ENCODE data around the gene EPHB2. TPM values are rescaled to one million over a fixed set of nuclear protein-coding genes. Genes with fewer than 3 reads are reported as not detected.

EPHB2 gene
- total and polyA plus RNA-seq, 2 donors from 2014 or later, result 3.0 to 9.5 TPM

DNA sequence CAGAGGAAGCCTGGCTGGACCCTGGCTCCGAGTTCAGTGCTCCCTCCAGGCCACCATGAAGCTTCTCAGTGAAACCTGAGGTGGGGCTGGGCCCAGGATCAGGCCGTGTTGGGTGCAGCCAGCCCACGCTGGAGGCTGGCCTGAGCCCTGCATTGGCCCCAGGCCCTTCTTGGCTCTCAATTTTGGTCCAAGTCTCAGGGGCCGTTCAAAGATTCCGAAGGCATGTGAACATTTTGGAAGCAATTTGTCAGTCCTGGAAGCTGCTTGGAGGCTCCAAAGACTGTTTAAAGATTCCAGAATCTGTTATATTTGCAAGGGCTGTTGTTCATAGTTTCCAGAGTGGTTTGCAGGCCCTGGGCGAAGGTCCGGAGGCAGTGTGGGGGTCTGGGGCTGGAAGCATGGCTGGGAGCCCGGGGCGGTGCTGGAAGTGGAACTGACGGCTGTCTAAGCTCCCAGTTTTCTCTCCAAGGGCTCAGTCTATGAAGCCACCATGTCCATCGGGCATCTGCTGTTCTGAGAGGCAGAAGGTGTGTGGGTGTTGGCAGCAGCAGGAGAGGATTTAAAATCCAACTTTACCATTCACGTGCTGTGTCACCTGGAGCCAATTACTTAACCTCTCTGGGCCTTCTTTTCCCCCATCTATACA is 104.9 kb downstream of the EPHB2 start:
- no peak overlapping the region for H3K27ac ChIP-seq (ENCODE audit: low read depth in 2 of 2, low read length in 2 of 2)

DNA sequence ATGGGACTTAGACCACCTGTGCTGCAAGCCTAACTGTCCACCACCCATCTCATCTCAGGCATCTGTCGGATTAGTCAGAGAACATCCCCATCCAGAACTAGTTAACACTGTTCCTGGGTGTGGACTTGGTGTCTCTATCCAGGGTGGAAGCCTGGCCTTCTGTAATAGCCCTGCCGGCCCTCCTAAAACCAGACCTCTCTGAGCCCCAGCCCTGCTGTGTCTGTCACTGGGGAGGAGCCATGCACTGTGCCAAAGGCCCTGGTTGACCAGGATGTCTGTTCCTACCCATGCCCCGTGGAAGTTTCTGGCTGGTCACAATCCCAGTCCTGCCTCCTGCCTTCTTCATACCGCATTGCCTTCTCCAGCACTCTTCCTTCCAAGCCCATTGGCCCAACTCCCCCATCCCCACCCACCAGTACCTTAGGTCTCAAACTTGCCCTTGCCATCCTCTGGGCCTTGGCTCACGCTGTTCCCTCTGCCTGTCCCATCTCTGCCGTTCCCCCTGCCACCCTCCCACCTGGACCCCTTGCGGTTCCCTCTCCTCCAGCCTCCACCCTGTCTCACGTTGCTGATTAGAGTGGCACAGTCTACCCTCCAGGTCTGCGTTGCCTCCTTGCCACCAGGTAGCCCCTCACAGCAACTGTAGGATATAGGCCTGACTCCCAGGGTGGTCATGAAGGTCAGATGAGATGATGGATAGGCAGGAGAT is 105.6 kb downstream of the EPHB2 start:
- Histone ChIP-seq H3K27ac (ENCODE audit: low read depth in 2 of 2, low read length in 2 of 2) (no peak overlapping the region), H3K4me3 (ENCODE audit: low read length in 3 of 3) (no peak overlapping the region), H3K9ac (ENCODE audit: low read length in 3 of 3) (no peak overlapping the region), H3K9me3 (ENCODE audit: control insufficient read depth in 2 of 3, insufficient read depth in 1 of 3, low read length in 3 of 3) (no peaks in the 10 kb centered on the region), H3K36me3 (ENCODE audit: control insufficient read depth in 2 of 3, insufficient read depth in 3 of 3, low read length in 3 of 3) (no peaks in the 10 kb centered on the region), H3K27me3 (ENCODE audit: control insufficient read depth, insufficient read depth, low read length) (no peaks in the 10 kb centered on the region), H3K4me1 (ENCODE audit: control insufficient read depth in 2 of 3, insufficient read depth in 2 of 3, low read depth in 1 of 3, low read length in 3 of 3) (peaks cover 0 to 2% (median 0%) of the 10 kb centered on the region in 3 donors)
- TF ChIP-seq, protein P1, sequence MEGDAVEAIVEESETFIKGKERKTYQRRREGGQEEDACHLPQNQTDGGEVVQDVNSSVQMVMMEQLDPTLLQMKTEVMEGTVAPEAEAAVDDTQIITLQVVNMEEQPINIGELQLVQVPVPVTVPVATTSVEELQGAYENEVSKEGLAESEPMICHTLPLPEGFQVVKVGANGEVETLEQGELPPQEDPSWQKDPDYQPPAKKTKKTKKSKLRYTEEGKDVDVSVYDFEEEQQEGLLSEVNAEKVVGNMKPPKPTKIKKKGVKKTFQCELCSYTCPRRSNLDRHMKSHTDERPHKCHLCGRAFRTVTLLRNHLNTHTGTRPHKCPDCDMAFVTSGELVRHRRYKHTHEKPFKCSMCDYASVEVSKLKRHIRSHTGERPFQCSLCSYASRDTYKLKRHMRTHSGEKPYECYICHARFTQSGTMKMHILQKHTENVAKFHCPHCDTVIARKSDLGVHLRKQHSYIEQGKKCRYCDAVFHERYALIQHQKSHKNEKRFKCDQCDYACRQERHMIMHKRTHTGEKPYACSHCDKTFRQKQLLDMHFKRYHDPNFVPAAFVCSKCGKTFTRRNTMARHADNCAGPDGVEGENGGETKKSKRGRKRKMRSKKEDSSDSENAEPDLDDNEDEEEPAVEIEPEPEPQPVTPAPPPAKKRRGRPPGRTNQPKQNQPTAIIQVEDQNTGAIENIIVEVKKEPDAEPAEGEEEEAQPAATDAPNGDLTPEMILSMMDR (IDR thresholded peaks at IDR 0.05; ENCODE audit: borderline replicate concordance, extremely low read depth, insufficient read depth), result no peak
- DNase-seq (peak in 1 of 5 donors; percentile 38), FAIRE-seq (no peak)
- intact Hi-C loops (cut with DNase I), result no loop called here

More for the DNA sequence above, 104.9 kb downstream of the EPHB2 start:
- TF ChIP-seq, protein P1 (IDR thresholded peaks at IDR 0.05; ENCODE audit: borderline replicate concordance, extremely low read depth, insufficient read depth), result no peak
- DNase-seq (peak in 1 of 5 donors; percentile 51), FAIRE-seq (no peak)
- H3K27me3 ChIP-seq (ENCODE audit: control insufficient read depth, insufficient read depth, low read length), result no peaks in the 10 kb centered on the region
- intact Hi-C loops (cut with DNase I), result no loop called here
- peaks cover 0 to 2% (median 0%) of the 10 kb centered on the region in 3 donors for H3K4me1 ChIP-seq (ENCODE audit: control insufficient read depth in 2 of 3, insufficient read depth in 2 of 3, low read depth in 1 of 3, low read length in 3 of 3)
- H3K9ac ChIP-seq (ENCODE audit: low read length in 3 of 3), result no peak overlapping the region
- no peaks in the 10 kb centered on the region for H3K9me3 ChIP-seq (ENCODE audit: control insufficient read depth in 2 of 3, insufficient read depth in 1 of 3, low read length in 3 of 3)
- H3K36me3 ChIP-seq (ENCODE audit: control insufficient read depth in 2 of 3, insufficient read depth in 3 of 3, low read length in 3 of 3), result no peaks in the 10 kb centered on the region
- no peak overlapping the region for H3K4me3 ChIP-seq (ENCODE audit: low read length in 3 of 3)

DNA sequence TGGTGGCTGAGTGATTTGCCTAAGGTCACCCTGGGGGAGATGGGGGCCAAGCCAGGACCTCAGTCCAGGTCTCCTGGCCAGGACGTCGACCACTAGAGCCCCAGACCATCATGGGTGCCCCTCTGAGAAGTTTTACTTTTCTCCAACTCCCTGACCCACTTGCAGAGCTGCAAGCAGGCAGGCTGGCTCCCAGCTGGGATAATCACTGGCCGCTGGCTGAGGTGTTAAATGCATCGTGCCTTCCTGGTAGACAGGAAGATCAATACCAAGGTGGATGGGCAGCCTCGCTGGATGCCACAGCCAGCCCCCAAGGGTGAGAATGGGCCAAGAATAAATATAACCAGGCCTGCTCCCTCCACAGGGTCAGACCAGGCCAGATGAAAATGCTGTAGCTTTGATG is 106.2 kb downstream of the EPHB2 start:
- Histone ChIP-seq H3K4me1 (ENCODE audit: control insufficient read depth in 2 of 3, insufficient read depth in 2 of 3, low read depth in 1 of 3, low read length in 3 of 3) (peaks cover 0 to 2% (median 0%) of the 10 kb centered on the region in 3 donors), H3K9me3 (ENCODE audit: control insufficient read depth in 2 of 3, insufficient read depth in 1 of 3, low read length in 3 of 3) (no peaks in the 10 kb centered on the region), H3K27me3 (ENCODE audit: control insufficient read depth, insufficient read depth, low read length) (no peaks in the 10 kb centered on the region), H3K36me3 (ENCODE audit: control insufficient read depth in 2 of 3, insufficient read depth in 3 of 3, low read length in 3 of 3) (no peaks in the 10 kb centered on the region), H3K4me3 (ENCODE audit: low read length in 3 of 3) (no peak overlapping the region), H3K9ac (ENCODE audit: low read length in 3 of 3) (no peak overlapping the region), H3K27ac (ENCODE audit: low read depth in 2 of 2, low read length in 2 of 2) (no peak overlapping the region)
- FAIRE-seq (no peak), DNase-seq (no peak)
- TF ChIP-seq, protein P1 (IDR thresholded peaks at IDR 0.05; ENCODE audit: borderline replicate concordance, extremely low read depth, insufficient read depth), result no peak
- intact Hi-C loops (cut with DNase I), result no loop called here

Data from kidney (tissue), 14 donors.